HepG2 (cell line): ENCODE data around the gene TM4SF18. TPM values are rescaled to one million over a fixed set of nuclear protein-coding genes. Genes with fewer than 3 reads are reported as not detected.

ENCODE experiments used
- CSRNP1 ChIP-seq: sonication (generic); formaldehyde crosslinking; IDR thresholded peaks from 2 replicates; pipeline ENCODE4 v1.8.1; 2023; ENCODE audit warnings: mild to moderate bottlenecking, missing genetic modification reagents
- FOXC1 ChIP-seq: sonication (generic); formaldehyde crosslinking; IDR thresholded peaks from 2 replicates; pipeline ENCODE4 v1.8.0; 2022; ENCODE audit warnings: mild to moderate bottlenecking, missing genetic modification reagents, borderline replicate concordance
- GMEB2 ChIP-seq: IDR thresholded peaks from 2 replicates; pipeline ENCODE4 v1.6.1; 2016; ENCODE audit warnings: missing biosample characterization, missing genetic modification reagents, low read depth
- HNRNPUL1 ChIP-seq: fragments of 200-400 bp; formaldehyde crosslinking; IDR thresholded peaks from 2 replicates; pipeline ENCODE4 v1.6.1; 2017; ENCODE audit warnings: low read depth, mild to moderate bottlenecking, low read length, moderate library complexity
- JARID2 ChIP-seq: sonication (generic); formaldehyde crosslinking; IDR thresholded peaks from 2 replicates; pipeline ENCODE4 v1.8.1; 2023; ENCODE audit warnings: missing genetic modification reagents, inconsistent platforms; ENCODE audit not compliant: insufficient replicate concordance
- KDM1A ChIP-seq: IDR thresholded peaks from 2 replicates; pipeline ENCODE4 v1.6.1; 2016; ENCODE audit warnings: missing compliant biosample characterization
- KLF12 ChIP-seq: sonication (generic); formaldehyde crosslinking; IDR thresholded peaks from 2 replicates; pipeline ENCODE4 v1.4.0; 2020; ENCODE audit warnings: missing genetic modification reagents, borderline replicate concordance
- NFATC3 ChIP-seq: sonication (generic); formaldehyde crosslinking; IDR thresholded peaks from 2 replicates; pipeline ENCODE4 v1.5.1; 2020; ENCODE audit warnings: mild to moderate bottlenecking, missing genetic modification reagents
- PAWR ChIP-seq: sonication (generic); formaldehyde crosslinking; IDR thresholded peaks from 2 replicates; pipeline ENCODE4 v1.4.0; 2020; ENCODE audit warnings: missing genetic modification reagents, mild to moderate bottlenecking, borderline replicate concordance
- POLR2A ChIP-seq, 2 experiments: IDR thresholded peaks; 2 replicates each; pipeline ENCODE4 v1.6.1; 2011; ENCODE audit warnings: low read depth in 2 of 2, low read length in 2 of 2, mild to moderate bottlenecking in 1 of 2, moderate library complexity in 1 of 2; ENCODE audit not compliant: insufficient read depth in 1 of 2
- RFXAP ChIP-seq: sonication (generic); formaldehyde crosslinking; IDR thresholded peaks from 2 replicates; pipeline ENCODE4 v1.4.0; 2020; ENCODE audit warnings: missing genetic modification reagents, borderline replicate concordance
- RORA ChIP-seq: sonication (generic); formaldehyde crosslinking; IDR thresholded peaks from 2 replicates; pipeline ENCODE4 v1.5.0; 2020; ENCODE audit warnings: mild to moderate bottlenecking, missing genetic modification reagents, moderate library complexity
- SIN3B ChIP-seq: fragments of 150-350 bp; IDR thresholded peaks from 2 replicates; pipeline ENCODE4 v1.6.1; 2014; ENCODE audit warnings: low read length
- SRF ChIP-seq: IDR thresholded peaks from 2 replicates; pipeline ENCODE4 v1.6.1; 2011; ENCODE audit warnings: mild to moderate bottlenecking, low read depth, low read length, moderate library complexity
- ZFP36 ChIP-seq: fragments of 150-350 bp; IDR thresholded peaks from 2 replicates; pipeline ENCODE4 v1.6.1; 2018; ENCODE audit warnings: borderline replicate concordance, low read length, low read depth; ENCODE audit not compliant: partially characterized antibody
- ZNF12 ChIP-seq: sonication (generic); formaldehyde crosslinking; IDR thresholded peaks from 2 replicates; pipeline ENCODE4 v1.5.0; 2020; ENCODE audit warnings: missing genetic modification reagents
- ZNF282 ChIP-seq: fragments of 450-650 bp; IDR thresholded peaks from 2 replicates; pipeline ENCODE4 v1.6.1; 2018; ENCODE audit not compliant: partially characterized antibody
- ZNF362 ChIP-seq: sonication (generic); formaldehyde crosslinking; IDR thresholded peaks from 2 replicates; pipeline ENCODE4 v1.4.0; 2020; ENCODE audit warnings: missing genetic modification reagents, mild to moderate bottlenecking, borderline replicate concordance
- ZNF432 ChIP-seq: sonication (generic); formaldehyde crosslinking; IDR thresholded peaks from 2 replicates; pipeline ENCODE4 v1.5.0; 2020; ENCODE audit warnings: missing genetic modification reagents, mild to moderate bottlenecking, borderline replicate concordance
- ZNF788 ChIP-seq: sonication (generic); formaldehyde crosslinking; IDR thresholded peaks from 2 replicates; pipeline ENCODE4 v1.5.0; 2020; ENCODE audit warnings: mild to moderate bottlenecking, missing genetic modification reagents, borderline replicate concordance
- polyA plus RNA-seq, 8 experiments: library from polyadenylated mRNA; depleted of rRNA in 3 of 8; stranded (reverse) in 7 of 8; unstranded in 1 of 8; fragments of >200 nt; fragmentation: Illumina TruSeq in 4 of 8; extraction: Trizol in 4 of 8; gene quantifications; 2 replicates each; pipeline versions ENCODE4 v1.2.1 to v1.2.3, GENCODE V29; 2011 to 2016; ENCODE audit warnings: low read depth in 4 of 8, missing spikeins in 1 of 8, mixed read lengths in 1 of 8; ENCODE audit not compliant: insufficient read depth in 1 of 8
- total RNA-seq, 5 experiments: library from RNA; depleted of rRNA; stranded (reverse); fragments of >200 nt; fragmentation: Illumina TruSeq; extraction: Trizol; gene quantifications; 2 replicates each; pipeline ENCODE4 v1.2.3, GENCODE V29; 2016; ENCODE audit warnings: low read depth in 1 of 5
- TF ChIP-seq, protein P1 (sequence below): sonication (generic); formaldehyde crosslinking; IDR thresholded peaks from 2 replicates; pipeline ENCODE4 v1.5.0; 2020; ENCODE audit warnings: mild to moderate bottlenecking, missing genetic modification reagents
- TF ChIP-seq, protein P2 (sequence below): sonication (generic); formaldehyde crosslinking; conservative IDR thresholded peaks from 2 replicates; pipeline ENCODE4 v1.5.0; 2020; ENCODE audit warnings: missing genetic modification reagents

Gene TM4SF18
- total and polyA plus RNA-seq, 2 of the 13 experiments (the other 11 are each of a cell fraction or from before 2014, with no cell fraction given): 0.15 TPM; not detected in 1

- TF ChIP-seq ZNF788 (no peak), KLF12 (no peak), JARID2 (no peak), ZFP36 (no peak), SRF (no peak; the same call in 1 of the 2 replicates), ZNF362 (CRISPR knock-in tag) (0 out of 2 replicates have a peak, but pooled peaks have one; percentile 54), GMEB2 (CRISPR knock-in tag) (no peak), KDM1A (CRISPR knock-in tag) (peak; percentile 56; the same call in 1 of the 2 replicates), HNRNPUL1 (no peak), ZNF432 (CRISPR knock-in tag) (no peak), FOXC1 (CRISPR knock-in tag) (no peak), ZNF282 (no peak), NFATC3 (CRISPR knock-in tag) (no peak), CSRNP1 (CRISPR knock-in tag) (peak; percentile 64), RFXAP (CRISPR knock-in tag) (0 out of 2 replicates have a peak, but pooled peaks have one; percentile 77), POLR2A (IDR thresholded peaks at IDR 0.05; ENCODE audit: insufficient read depth in 1 of 2, low read depth in 2 of 2, low read length in 2 of 2) (peak; percentile 29 to 65; a peak in 2 of 4 replicates), ZNF12 (peak; percentile 63; the same call in 1 of the 2 replicates), SIN3B (no peak), PAWR (CRISPR knock-in tag) (no peak), RORA (CRISPR knock-in tag) (no peak)
- TF ChIP-seq, protein P1, sequence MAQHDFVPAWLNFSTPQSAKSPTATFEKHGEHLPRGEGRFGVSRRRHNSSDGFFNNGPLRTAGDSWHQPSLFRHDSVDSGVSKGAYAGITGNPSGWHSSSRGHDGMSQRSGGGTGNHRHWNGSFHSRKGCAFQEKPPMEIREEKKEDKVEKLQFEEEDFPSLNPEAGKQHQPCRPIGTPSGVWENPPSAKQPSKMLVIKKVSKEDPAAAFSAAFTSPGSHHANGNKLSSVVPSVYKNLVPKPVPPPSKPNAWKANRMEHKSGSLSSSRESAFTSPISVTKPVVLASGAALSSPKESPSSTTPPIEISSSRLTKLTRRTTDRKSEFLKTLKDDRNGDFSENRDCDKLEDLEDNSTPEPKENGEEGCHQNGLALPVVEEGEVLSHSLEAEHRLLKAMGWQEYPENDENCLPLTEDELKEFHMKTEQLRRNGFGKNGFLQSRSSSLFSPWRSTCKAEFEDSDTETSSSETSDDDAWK (CRISPR knock-in tag): no peak
- TF ChIP-seq, protein P2, sequence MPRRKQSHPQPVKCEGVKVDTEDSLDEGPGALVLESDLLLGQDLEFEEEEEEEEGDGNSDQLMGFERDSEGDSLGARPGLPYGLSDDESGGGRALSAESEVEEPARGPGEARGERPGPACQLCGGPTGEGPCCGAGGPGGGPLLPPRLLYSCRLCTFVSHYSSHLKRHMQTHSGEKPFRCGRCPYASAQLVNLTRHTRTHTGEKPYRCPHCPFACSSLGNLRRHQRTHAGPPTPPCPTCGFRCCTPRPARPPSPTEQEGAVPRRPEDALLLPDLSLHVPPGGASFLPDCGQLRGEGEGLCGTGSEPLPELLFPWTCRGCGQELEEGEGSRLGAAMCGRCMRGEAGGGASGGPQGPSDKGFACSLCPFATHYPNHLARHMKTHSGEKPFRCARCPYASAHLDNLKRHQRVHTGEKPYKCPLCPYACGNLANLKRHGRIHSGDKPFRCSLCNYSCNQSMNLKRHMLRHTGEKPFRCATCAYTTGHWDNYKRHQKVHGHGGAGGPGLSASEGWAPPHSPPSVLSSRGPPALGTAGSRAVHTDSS: no peak
These were observed 22.7 kb upstream of the TM4SF18 start (continued) for GRCh38 chr3:149356044-149356592.
